NCI-H1092 treated with DMSO at 0.1 percent for 48 hours (cell line): ENCODE measurements around the gene NRCAM.
"Not testable (repeated sequence)": the region's sequence is repeated elsewhere in the genome, so short reads cannot be mapped to it uniquely, and the experiment has no call there.

Experiments used
- DNase-seq: peaks from one replicate; lab custom pipeline; 2025; lab: John Stamatoyannopoulos, UW

NRCAM gene

DNA sequence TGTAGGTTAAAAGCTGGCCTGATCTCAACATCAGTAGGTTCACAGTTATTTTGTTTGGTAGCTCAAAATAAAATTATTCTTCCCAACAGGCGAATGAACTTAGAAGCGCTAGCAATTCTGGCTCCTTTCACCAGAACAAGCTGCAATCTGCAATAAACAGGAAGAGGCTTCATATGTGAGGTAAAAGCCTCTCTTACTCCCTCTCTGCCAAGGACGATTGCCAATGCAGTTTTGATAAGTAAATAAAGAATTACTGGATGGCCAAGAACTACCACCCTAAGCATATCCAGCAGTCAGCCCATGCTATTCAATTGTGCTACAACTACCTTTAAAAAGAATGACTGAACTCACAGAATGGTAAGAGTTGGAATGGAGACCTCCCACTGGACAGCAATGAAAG, 176.1 kb downstream of the NRCAM start:
- peak; percentile 90 for DNase-seq

DNA sequence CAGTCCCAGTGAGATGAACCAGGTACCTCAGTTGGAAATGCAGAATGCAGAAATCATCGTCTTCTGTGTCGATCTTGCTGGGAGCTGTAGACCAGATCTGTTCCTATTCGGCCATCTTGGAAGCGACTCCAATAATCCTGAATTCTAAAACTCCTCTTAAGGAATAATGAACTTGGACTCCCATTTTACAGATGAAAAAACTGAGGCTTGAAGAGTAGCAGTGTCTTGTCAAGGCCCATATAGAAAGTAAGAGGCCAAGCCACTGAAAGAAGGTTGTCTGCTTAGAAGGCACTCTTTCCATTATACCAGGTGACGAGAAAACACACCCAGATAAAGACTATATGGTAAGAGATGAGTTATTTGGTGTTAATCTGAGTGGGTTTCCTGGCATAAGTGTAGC, 177.5 kb downstream of the NRCAM start:
- no peak for DNase-seq

DNA sequence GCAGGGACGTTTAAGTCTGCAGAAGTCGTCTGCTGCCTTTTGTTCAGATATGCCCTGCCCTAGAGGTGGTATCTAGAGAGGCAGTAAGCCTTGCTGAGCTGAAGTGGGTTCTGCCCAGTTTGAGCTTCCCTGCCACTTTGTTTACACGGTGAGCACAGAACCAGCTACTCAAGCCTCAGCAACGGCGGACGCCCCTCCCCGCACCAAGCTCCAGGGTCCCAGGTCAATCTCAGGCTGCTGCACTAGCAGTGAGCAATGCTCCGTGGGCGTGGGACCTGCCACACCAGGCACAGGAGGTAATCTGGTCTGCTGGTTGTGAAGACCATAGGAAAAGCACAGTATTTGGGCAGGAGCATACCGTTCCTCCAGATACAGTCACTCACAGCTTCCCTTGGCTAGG, 178.0 kb downstream of the NRCAM start:
- DNase-seq: no peak

DNA sequence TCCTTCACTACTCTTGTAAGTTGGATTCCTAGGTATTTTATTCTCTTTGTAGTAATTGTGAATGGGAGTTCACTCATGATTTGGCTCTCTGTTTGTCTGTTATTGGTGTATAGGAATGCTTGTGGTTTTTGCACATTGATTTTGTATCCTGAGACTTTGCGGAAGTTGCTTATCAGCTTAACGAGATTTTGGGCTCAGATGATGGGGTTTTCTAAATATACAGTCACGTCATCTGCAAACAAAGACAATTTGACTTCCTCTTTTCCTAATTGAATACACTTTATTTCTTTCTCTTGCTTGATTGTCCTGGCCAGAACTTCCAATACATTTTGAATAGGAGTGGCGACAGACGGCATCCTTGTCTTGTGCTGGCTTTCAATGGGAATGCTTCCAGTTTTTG, 181.8 kb downstream of the NRCAM start:
- not testable (repeated sequence) for DNase-seq

DNA sequence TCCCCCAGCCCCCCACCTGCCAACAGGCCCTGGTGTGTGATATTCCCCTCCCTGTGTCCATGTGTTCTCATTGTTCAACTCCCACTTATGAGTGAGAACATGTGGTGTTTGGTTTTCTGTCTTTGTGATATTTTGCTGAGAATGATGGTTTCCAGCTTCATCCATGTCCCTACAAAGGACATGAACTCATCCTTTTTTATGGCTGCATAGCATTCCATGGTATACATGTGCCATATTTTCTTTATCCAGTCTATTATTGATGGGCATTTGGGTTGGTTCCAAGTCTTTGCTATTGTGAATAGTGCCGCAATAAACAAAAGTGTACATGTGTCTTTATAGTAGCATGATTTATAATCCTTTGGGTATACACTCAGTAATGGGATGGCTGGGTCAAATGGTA, 183.3 kb downstream of the NRCAM start:
- DNase-seq: not testable (repeated sequence)

DNA sequence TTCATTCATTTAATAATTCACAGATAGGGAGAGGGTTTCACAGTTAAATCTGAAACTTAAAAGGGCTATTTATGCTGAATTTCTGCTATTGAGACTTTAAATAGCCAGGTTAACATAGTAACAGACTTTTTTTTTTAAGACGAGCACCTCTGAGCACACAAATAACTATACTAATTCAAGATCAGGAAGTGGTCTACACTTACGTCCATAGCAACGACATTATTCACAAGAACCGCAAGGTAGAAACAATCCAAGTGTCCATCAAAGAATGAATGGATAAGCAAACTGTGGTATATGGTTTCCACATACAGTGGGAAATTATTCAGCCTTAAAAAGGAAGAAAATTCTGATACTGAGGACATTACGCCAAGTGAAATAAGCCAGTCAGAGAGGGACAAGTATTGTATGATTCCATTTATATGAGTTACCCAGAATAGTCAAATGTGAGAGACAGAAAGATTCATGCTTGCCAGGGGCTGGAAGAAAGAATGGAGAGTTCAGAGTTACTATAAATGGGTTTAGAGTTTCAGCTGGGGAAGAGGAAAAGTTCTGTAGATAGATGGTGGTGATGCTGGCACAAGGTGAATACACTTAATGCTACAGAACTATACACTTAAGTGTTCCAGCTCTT, 185.7 kb downstream of the NRCAM start:
- DNase-seq: no peak

DNA sequence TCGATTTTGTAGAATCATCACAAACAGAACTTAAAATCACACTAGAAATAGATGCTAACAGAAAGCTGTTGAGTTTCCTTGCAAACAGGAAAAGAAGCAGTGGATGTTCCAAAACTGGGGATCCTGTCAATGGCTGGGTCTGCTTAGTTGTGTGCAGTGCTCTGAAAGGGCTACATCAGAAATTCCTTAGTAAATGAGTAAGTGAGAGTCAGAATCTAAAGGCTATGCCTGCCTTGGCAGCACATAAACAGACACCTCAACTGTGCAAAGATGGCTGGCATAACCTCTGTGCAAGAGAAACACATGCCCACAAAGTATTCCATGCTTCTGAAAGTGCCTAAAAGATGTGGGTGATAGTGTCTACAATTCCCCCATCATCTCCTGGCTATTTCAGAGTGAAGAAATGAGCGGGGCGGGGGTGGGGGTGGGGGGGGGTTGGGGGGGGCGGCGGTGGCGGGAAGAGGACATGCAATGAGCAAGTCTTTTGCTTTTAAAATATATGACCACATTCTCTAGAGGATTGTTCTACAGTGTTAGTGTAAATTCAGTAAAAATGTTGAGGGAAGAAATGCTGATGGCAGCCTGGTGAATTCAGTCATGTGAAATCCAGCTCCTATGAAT, 187.9 kb downstream of the NRCAM start:
- DNase-seq: no peak

DNA sequence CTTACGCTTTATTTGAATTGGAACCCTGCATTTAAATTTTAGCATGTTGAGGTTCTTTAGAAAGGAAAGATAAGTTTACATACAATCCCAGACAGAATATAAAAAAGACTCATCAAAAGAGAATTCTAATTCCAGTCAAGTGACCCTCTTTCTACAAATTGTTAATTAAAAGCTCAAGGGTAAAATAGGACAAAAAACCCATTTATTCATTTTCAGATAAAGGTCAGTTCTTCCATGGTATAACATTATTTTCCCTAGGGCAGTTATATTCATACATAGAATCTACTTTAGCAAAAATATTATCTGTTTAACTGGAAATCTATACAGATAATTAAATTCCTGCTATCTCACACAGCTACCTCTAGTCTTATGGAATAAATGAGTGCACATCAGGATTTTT, 188.6 kb downstream of the NRCAM start:
- DNase-seq: no peak

DNA sequence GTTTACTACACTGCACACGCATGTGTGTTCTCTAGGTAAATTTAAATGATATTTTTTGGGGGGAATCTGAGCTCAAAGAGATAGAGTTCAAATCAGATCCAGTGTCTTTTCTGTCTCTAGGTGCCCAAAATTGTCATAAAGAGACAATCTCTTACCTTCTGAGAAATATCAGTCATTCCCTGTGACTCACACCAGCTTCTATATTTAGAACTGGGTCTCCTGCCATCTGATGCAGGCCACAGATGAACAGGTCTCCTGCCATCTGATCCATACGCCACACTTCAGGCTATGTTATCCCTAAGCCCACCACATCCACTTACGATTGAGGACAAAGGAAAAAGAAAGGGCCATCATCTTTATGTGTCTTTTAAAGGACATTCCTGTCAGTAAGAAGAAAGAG, 189.7 kb downstream of the NRCAM start:
- no peak for DNase-seq

DNA sequence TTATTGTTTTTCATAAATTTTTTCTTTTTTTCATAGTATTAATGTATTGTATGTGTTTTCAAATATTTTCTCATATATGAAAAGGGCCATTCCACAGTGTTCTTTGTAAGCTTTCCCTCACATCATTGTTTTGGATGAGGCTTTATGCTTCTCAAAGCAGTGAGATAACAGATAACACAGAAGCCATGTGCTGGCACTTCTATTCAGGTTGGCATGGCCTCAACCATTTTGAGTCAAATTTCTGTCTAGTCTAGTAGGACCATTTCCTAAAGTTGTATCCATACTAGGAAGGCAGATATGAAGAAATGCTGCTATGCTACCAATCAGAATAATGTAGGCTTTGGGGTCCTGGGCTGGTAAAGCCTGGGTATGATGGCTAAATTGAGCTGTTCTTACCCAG, 190.2 kb downstream of the NRCAM start:
- DNase-seq: peak; percentile 27

DNA sequence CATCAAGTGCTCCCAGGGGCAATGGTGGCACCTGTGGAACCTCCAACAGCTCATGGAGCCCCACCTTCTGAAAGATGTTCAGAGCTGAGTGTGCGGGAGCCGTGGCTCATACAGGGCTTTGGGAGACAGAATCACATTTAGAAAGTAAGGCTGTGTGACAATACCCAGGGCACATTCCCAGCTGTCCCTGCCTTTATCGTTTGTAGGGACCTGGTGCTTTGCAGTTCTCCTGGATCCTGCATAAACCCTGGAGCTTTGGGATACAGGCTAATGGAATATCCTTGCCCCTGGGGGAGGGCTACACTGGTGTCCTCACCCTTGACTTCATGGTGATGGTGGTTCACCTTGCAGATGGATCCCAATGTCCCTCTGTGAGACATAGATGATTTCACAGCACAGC, 191.2 kb downstream of the NRCAM start:
- DNase-seq: no peak

DNA sequence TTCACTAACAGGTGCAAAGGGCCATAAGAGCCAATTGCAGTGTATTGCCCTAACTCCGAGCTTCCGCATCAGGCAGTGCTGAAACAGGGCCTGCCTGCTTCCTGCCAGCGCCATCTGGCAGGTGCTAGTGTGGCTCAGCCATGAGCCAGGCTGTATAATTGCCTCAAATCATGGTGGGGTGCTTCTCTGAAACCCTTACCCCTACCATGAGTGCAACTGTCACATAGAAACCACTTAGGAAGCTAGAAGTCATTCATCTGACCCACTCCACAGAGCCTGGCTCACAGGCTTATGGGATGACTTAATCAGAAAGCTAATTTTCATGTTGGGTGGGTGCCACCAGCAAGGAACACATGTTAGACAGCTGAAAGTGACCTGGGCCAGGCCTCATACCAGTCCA, 192.8 kb downstream of the NRCAM start:
- peak; percentile 99 for DNase-seq

DNA sequence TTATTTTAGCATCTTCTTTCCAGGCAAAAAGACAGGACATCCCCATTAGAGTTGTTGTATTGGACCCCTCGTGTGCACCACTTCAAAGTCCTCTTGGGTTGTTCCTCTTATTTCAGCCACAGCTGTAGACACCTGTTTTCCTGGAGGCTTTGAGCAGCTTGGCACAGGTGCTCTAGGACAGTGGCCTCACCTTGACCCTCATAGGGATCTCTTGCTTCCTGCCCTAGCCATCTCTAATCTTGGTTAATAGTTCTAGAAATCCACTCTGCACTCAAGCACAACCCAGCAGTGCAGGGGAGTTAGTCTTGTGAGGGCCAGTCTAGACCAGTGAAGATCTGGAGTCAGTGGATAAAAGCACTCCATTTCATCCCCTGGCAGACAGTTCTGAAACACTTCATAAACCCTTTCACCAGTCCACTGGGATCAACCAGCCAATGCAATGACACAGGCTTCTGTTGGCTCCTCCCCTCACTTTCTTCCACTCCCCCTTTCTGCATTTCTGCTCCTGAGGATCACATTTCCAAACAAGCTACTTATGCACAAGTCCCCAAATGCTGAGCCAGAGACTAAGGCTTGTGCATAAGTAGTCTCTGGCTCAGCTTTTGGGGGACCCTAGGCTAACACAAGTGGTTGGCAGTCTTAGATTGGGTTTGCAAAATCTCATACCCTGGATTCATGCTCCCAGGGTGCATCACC, 194.5 kb downstream of the NRCAM start:
- DNase-seq: peak; percentile 40

DNA sequence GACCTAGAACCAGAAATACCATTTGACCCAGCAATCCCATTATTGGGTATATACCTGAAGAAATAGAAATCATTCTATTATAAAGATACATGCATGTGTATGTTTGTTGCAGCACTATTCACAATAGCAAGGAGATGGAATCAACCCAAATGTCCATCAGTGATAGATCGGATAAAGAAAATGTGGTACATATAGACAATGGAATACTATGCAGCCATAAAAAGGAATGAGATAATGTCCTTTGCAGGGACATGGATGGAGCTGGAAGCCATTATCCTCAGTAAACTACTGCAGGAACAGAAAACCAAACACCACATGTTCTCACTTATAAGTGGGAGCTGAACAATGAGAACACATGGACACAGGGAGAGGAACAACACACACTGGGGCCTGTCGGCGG, 196.8 kb downstream of the NRCAM start:
- not testable (repeated sequence) for DNase-seq

DNA sequence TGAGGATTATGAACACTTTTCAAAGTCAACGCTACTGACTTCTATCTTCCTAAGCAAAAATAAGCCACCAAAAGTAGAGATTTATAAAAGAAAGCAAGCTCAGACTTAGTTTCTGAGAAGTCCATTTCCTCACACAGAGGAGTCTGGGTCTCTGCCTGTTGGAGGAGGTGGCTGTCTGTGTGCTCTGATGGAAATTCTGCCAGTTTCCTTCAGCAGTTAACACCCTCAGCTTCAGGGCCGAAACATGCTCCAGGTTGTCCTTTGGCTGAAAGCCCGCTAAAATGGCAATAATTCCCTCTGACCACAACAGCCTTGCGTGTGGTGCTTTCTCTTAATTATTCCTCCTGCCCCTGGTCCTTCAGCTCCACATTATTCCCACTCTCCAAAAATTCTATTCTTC, 198.3 kb downstream of the NRCAM start:
- DNase-seq: peak; percentile 47

DNA sequence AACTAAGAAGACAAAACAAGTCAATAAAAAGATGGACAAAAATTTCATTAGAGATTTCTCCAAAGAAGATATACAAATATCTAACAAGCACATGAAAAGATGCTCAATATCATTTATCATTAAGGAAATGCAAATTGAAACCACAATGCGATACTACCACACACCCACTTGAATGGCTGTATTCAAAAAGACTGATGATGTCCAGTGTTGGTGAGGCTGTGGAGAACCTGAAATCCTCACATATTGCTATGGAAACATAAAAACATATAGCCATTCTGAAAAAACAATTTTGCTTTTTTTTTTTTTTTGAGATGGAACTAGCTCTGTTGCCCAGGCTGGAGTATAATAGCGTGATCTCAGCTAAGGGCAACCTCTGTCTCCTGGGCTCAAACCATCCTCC, 202.0 kb downstream of the NRCAM start:
- no peak for DNase-seq

DNA sequence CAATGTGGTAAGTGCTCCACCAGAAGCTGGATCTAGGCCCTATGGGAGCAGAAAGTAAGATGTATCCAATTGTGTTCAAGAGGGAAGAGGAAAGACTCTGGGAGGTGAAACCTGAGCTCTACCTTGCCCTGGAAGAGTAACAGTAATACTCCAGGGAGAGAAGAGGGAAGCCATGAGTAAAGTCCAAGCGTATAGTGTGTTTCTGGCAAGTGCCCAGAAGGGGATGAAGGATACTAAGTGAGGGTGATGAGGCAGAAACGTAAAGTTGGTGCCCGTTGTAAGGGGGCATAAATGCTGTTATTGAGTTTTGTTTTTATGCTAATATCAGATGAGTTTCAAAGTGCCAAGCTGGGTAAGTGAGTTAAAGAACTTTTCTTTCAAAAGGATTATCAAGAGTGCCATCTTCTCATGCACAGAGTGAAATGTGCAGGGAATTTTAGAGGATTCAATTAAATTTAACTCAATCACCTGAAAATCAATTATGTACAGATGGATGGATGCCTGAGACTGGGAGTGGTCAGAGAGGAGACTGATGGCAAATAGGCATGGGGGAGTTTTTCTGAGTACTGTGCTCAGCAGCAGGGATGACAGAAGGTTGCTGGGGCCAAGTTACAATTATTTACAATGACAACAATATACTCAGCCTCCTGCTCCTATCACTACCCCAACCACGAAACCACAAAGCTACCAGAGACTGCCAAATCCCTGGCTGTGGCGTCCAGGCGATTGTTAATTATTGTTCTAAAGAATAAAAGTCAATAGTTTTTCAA, 202.8 kb downstream of the NRCAM start:
- peak; percentile 19 for DNase-seq

DNA sequence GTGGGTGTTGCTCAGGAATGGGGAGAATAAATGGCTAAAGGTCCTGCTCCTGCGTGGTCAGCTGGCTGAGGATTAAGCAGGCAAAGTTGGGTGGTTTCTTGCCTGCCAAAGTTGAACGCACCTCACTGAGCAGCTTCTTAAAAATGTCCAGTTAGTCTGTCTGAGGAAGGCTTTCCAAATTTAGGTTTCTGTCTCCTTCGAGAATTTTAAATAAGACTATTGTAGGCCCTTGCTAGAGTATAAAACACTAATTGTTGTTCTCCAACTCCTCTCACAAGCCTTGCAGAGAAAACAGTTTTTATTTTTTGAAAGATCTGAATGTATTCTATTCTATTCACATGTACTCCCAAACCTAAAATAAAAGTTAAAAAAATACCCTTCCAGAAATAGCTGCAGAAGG, 204.1 kb downstream of the NRCAM start:
- no peak for DNase-seq

DNA sequence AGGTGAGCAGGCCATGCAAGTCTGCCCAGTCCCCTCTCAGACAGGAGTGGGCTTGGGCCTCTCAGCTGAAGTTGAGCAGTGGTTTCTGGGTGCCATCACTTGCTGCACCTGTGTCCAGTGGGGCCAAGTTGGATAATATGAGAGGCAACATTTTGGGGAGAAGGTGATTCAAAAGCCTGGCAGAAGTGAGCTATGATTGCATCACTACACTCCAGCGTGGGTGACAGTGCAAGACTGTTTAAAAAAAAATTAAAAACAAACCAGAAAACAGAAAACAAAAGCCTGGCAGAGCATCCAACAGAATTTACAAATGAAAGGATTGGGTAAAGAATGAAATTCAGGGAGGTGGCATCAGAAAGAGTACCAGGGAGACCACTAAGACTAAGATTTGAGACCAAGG, 204.5 kb downstream of the NRCAM start:
- no peak for DNase-seq

DNA sequence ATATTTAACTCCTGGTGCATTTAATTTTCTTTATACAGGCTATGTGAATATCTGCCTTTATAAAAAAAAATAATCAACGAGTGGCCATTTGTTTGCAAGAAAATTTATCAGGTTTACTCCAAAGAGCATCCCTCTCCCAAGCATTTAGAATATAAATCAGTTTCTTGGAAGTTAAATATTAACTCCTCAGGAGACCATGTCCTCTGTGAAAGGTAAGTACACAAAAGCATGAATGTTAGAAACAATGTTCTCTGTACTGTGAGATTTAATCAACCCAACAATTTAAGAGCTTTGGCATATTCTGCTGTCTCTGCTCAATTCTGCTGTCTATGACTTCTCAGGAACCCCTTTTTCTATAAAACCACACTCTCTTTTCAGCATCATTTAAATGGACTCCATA, 206.8 kb downstream of the NRCAM start:
- DNase-seq: no peak

DNA sequence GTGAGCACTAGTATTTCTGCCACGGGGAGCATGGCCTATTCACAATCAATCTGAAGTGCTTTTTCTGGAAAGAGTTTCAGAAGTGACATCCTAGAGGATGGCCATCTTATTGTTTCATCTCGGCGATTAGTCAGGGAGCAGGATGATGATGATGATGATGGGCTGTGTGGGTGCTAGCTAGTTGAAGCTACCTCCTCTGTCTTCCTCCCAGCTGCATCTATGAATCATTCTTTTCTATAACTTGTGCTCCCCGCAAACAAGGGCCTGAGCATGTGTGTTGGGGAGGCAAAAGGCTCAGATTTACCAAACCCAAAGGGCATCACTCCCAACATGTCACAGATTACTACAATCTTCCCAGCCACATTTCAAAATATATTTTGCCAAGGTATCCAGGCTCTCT, 207.4 kb downstream of the NRCAM start:
- DNase-seq: no peak

DNA sequence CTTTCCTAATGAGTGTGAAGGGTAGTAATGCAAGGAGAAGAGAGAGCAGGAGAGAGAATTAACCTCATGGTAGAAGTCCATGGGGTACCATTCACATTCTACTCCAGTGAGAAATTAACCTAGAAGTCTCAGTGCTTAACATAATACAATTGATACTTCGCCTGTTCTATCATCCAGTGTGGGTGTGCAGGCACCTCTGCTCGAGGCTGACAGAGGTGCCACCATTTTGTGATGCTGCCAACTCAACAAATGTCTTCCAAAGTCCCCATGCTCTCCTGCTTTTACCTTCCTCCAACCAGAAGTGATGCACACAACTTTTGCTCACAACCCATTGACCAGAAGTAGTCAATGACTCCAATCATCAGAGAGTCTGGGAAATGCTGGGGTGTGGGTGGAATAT, 207.8 kb downstream of the NRCAM start:
- no peak for DNase-seq

DNA sequence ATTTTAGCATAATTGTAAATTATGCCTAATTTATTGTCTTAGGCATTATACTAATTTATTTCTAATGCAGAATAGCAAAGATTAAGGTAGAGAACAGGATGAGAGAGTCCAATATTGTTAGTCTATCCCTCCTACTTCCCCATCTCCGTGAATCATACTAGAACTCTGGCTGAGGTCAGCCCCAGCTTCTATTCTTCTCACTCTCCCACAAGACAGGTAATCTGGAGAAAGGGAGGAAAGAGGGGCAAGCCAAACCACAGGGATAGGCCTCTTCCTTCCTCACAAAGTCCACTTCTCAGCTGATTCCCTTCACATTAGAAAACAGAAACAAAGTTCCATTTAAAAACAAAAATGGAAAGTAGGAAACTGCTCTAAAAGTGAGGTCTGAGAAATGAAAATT, 208.6 kb downstream of the NRCAM start:
- DNase-seq: no peak
